Mammary epithelial cell (primary cell): Measurements from ENCODE around the gene NAMPT.

Source experiments
- CTCF ChIP-seq, 2 donors: IDR thresholded peaks in 1 of 2; conservative IDR thresholded peaks in 1 of 2; 2 replicates each; pipeline ENCODE4 v1.5.1; 2011 to 2012; ENCODE audit warnings: inconsistent platforms in 2 of 2, low read length in 2 of 2, mild to moderate bottlenecking in 2 of 2, control low read depth in 1 of 2, low read depth in 1 of 2; ENCODE audit not compliant: insufficient read depth in 1 of 2; ENCODE audit errors: extremely low read depth in 1 of 2
- EZH2 ChIP-seq: IDR thresholded peaks from 2 replicates; pipeline ENCODE4 v1.6.1; 2012; ENCODE audit warnings: low read length, inconsistent platforms, borderline replicate concordance

DNA sequence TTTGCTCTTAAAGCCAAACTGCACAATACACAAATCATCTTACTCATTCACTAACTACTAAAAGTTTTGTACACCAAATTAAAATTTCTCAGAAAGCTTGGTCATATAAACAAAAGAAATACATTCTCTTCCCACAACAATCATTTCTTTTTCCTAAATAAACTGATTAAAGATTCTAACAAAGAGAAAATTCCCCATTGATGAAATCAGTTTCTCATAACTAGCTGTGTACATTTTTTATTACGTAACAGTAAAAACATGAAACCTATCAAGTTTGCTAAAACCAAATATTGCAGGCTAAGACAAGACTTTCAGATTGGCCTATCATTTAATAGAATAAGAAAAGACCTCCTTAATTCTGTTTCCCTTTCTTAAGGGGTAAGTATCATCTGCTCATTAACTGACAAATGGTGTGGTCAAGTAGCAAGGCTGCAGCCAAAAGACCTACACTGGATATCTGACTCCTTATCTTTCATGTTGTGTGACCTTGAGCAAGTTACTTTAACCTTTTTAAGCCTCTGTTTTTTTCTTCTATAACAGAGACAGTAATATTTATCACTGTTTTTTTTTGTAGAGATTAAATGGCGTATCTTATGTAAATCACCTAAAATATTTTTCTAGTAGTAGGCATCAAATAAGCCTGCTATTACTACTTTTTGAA lies 22.4 kb downstream of the NAMPT start:
- TF ChIP-seq CTCF (conservative IDR thresholded peaks at IDR 0.05 in 1 of 2, IDR thresholded peaks at IDR 0.05 in 1 of 2; ENCODE audit: extremely low read depth in 1 of 2, insufficient read depth in 1 of 2, low read depth in 1 of 2, low read length in 2 of 2) (no peak), EZH2 (no peak)
